NT2/D1 (cell line): ENCODE data around the gene FGB.

ENCODE experiments used
- DNase-seq: peaks from one replicate; pipeline ENCODE4 v3.0.0-alpha.2; 2011; ENCODE audit warnings: low read depth, low spot score
- H3K27me3 ChIP-seq: 2 replicates; pipeline ENCODE4 v1.6.0; 2011; ENCODE audit warnings: mild to moderate bottlenecking; ENCODE audit not compliant: insufficient read length, insufficient read depth
- H3K36me3 ChIP-seq: 2 replicates; pipeline ENCODE4 v1.6.1; 2011; ENCODE audit warnings: mild to moderate bottlenecking, low read length, mixed read lengths; ENCODE audit not compliant: insufficient read depth, insufficient read length
- H3K4me1 ChIP-seq: 2 replicates; pipeline ENCODE4 v1.5.1; 2011; ENCODE audit not compliant: insufficient read depth, insufficient read length
- H3K4me3 ChIP-seq: 2 replicates; pipeline ENCODE4 v1.5.1; 2011; ENCODE audit warnings: low read depth; ENCODE audit not compliant: insufficient read length
- H3K9ac ChIP-seq: 2 replicates; pipeline ENCODE4 v1.6.0; 2011; ENCODE audit warnings: low read depth; ENCODE audit not compliant: insufficient read length
- H3K9me3 ChIP-seq: 2 replicates; pipeline ENCODE4 v1.5.1; 2011; ENCODE audit warnings: mild to moderate bottlenecking, low read length; ENCODE audit not compliant: insufficient read depth
- SUZ12 ChIP-seq: IDR thresholded peaks from 2 replicates; pipeline ENCODE4 v1.6.1; 2011; ENCODE audit not compliant: insufficient read length, insufficient read depth; ENCODE audit errors: extremely low read depth
- YY1 ChIP-seq: IDR thresholded peaks from 2 replicates; pipeline ENCODE4 v1.6.1; 2011; ENCODE audit not compliant: insufficient read length, insufficient read depth
- ZNF274 ChIP-seq: IDR thresholded peaks from 2 replicates; pipeline ENCODE4 v1.6.1; 2011; ENCODE audit warnings: mild to moderate bottlenecking, low read depth, low read length

FGB gene

DNA sequence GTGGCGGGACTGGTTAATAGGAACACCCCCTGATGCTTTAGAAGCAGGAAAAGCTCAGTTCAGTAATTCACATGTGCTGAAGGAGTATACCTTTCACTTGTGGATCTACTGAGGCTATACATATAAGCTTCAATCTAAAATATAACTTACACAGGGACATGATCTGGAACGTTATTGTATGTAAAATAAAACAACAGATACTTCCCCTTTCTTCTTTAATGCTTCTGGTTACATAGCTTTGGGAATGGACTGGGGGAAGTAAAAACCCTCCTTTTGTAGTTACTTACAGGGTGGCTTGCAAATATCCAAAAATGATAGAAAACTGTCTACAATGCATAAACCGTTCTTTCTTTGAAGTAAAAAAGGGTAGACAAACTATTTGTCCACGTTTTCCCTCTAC is 47.8 kb downstream of the FGB start:
- H3K27me3 ChIP-seq: no peaks in the 10 kb centered on the region
- H3K4me3 ChIP-seq: no peak overlapping the region
- H3K36me3 ChIP-seq: no peaks in the 10 kb centered on the region
- no peaks in the 10 kb centered on the region for H3K4me1 ChIP-seq
- no peak for DNase-seq
- no peak for TF ChIP-seq ZNF274
- no peak for TF ChIP-seq YY1
- no peak for TF ChIP-seq SUZ12
- H3K9me3 ChIP-seq: no peaks in the 10 kb centered on the region
- no peak overlapping the region for H3K9ac ChIP-seq

DNA sequence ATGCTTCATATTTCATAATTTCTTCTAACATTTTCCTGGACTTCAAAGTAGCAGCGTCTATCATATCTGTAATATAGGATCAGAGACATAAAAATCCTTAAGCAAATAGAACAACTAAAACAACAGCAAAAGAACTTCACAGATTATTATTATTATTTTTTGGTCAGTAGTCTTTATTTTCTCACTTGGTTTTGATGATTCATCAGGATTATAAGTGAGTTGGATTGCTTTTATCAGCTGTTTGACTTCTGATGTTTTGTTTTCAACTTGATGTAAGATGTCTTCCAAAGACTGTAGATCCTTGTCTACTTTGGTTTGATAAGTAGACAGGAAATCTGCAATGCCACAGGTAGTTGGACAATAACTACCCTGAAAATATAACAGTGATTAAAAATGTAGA is 49.0 kb downstream of the FGB start:
- Histone ChIP-seq H3K9me3 (no peaks in the 10 kb centered on the region), H3K4me1 (no peaks in the 10 kb centered on the region), H3K9ac (no peak overlapping the region), H3K27me3 (no peaks in the 10 kb centered on the region), H3K4me3 (no peak overlapping the region), H3K36me3 (no peaks in the 10 kb centered on the region)
- no peak for DNase-seq
- TF ChIP-seq YY1 (no peak), ZNF274 (no peak), SUZ12 (no peak)

DNA sequence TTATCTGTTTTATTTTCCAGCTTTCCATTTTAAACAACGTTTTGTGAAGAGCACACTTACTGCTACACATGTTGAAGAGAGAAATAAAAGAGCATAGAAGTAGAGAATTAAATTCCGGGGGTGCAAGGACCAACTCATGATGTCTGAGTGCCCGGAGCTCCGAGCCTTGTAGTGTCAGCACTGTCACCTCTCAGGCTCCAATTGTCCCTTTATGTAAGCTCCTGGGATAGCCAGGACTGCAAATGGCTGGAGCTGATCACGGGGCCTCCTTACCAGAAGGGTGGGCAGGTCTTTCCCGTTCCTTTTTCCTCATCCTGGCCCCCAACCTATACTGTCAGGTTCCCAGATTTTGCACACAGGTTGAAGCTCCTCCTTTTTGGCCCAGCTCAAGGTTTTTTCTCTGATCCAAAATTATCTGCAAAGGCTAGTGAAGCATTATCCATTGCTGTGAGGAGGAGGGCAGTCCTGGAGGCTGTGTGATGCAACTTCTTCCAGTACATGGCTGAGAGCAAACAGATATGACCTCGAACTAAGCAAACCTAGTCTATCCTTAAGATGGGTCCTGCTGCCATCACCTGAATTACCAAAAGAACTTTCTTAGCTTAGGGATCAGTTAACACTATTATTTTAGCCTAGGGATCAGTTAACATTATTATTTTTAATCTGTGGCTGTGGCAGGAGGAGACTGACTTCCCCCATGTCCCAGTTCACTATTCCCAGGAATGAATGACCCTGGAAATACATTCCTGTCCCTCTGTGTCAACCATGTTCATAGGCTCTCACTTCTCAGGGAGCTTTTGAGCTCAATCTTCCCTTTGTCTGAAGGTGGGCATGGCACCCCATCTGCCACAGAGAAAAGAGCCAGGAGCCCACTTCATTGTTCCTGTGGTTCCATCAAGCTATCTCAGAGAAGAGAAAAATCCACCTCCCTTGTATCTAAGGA is 49.9 kb downstream of the FGB start, which contains the start of gene FGG:
Gene FGG (minus strand): TSS at position 185 of the 943 bp plus-strand sequence. CDS start 47 bp downstream, at position 138.
- Histone ChIP-seq H3K9ac (no peak within 1 kb of the TSS), H3K27me3 (no peaks in the 10 kb centered on the region), H3K4me1 (no peaks in the 10 kb centered on the region), H3K4me3 (no peak within 1 kb of the TSS), H3K9me3 (no peaks in the 10 kb centered on the region), H3K36me3 (no peaks in the 10 kb centered on the region)
- TF ChIP-seq SUZ12 (no peak), ZNF274 (no peak), YY1 (no peak)
- no peak for DNase-seq

DNA sequence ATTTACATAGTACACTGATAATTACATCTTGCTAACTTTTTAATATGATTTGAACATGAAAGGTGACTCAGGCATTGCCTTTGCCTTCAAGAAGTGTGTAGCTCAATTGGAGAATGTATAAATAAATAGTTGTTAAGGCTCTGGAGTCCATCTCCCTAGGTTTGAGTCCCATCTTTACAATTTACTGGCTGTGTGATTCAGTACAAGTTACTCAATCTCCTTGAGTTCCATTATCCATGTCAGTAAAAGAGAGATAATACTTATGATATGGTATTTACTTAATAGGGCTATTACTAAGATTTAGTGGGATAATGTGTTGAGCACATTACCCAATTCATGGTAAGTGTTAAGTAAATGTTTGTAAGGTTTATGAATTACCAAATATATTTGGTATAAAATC is 51.5 kb downstream of the FGB start:
- Histone ChIP-seq H3K27me3 (no peaks in the 10 kb centered on the region), H3K4me3 (no peak overlapping the region), H3K36me3 (no peaks in the 10 kb centered on the region), H3K9ac (no peak overlapping the region), H3K4me1 (no peaks in the 10 kb centered on the region), H3K9me3 (no peaks in the 10 kb centered on the region)
- DNase-seq: no peak
- TF ChIP-seq ZNF274: no peak
- TF ChIP-seq SUZ12: no peak
- TF ChIP-seq YY1: no peak

DNA sequence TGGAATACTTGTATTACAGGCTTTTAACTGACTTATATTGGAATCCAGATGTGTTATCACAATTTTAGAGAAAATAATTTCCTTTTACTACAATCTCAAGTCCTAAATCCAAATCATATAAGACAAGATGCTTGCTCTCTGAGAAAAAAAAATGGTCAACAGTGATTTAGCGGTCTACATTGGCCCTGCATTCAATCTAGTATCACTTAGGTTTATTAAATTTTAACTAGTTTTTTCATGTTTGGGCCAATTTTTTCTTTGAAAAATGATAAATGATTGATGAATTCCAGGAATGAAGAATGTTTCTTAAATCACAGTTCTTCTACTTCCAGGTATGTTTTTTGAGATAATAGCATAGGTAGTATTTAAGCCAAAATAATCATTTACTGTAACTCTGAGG is 52.4 kb downstream of the FGB start:
- no peak for DNase-seq
- H3K4me1 ChIP-seq: no peaks in the 10 kb centered on the region
- TF ChIP-seq YY1: no peak
- no peak for TF ChIP-seq ZNF274
- TF ChIP-seq SUZ12: no peak
- H3K9me3 ChIP-seq: no peaks in the 10 kb centered on the region
- H3K36me3 ChIP-seq: no peaks in the 10 kb centered on the region
- H3K4me3 ChIP-seq: no peak overlapping the region
- no peak overlapping the region for H3K9ac ChIP-seq
- no peaks in the 10 kb centered on the region for H3K27me3 ChIP-seq

DNA sequence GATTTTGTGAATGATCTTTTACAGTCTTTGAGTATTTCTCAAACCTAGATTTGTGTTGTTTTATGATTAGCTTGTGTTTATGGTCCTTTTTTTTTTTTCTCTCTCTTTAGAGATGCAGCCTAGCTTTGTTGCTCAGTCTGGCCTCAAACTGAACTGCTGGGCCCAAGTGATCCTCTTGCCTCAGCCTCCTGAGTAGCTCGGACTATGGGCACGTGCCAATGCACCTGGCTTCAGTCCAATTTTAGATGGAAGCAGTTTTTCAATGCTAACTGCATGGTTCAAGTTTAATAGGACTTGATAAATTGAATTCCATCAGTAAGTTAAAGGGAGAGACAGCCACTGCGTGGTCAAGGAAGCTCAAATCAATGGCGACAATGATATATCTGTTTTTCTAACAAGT is 53.5 kb downstream of the FGB start:
- DNase-seq: no peak
- H3K36me3 ChIP-seq: no peaks in the 10 kb centered on the region
- H3K4me3 ChIP-seq: no peak overlapping the region
- TF ChIP-seq SUZ12 (no peak), ZNF274 (no peak), YY1 (no peak)
- H3K27me3 ChIP-seq: no peaks in the 10 kb centered on the region
- no peaks in the 10 kb centered on the region for H3K9me3 ChIP-seq
- no peak overlapping the region for H3K9ac ChIP-seq
- H3K4me1 ChIP-seq: no peaks in the 10 kb centered on the region

DNA sequence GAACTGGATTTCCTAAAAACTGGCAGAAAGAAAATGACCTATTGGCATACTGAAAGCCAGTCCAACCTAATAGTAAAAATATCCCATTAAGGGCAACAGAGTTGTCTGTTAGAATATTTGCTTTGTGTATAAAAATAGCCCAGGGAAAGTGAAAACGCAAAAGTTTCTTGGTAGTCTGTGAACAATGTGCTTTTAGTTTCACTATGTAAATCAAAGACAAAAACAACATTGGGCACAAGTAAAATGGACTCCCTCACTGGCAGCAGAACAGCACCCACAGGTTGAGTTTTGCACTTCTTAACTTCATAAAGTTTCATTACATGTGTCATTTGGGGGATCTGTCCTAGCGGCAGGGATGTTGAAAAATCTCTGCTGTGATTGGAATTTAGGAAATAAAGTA is 53.9 kb downstream of the FGB start:
- H3K9ac ChIP-seq: no peak overlapping the region
- no peaks in the 10 kb centered on the region for H3K36me3 ChIP-seq
- H3K9me3 ChIP-seq: no peaks in the 10 kb centered on the region
- H3K4me3 ChIP-seq: no peak overlapping the region
- no peaks in the 10 kb centered on the region for H3K27me3 ChIP-seq
- TF ChIP-seq ZNF274 (no peak), YY1 (no peak), SUZ12 (no peak)
- no peaks in the 10 kb centered on the region for H3K4me1 ChIP-seq
- no peak for DNase-seq
